ENCODE results near the gene PPP1R3G. TPM values are rescaled to one million over a fixed set of nuclear protein-coding genes. Genes with fewer than 3 reads are reported as not detected.

Gene PPP1R3G
- total RNA-seq, 1 donor from 2014 or later, result 2.5 TPM

GRCh38 chr6:5081182-5081581 is 4.0 kb upstream of the PPP1R3G start:
- no peak for TF ChIP-seq CTCF (conservative IDR thresholded peaks at IDR 0.05; ENCODE audit: low read depth, low read length)
- DNase-seq (ENCODE audit: low read depth), result no peak
- H3K4me3 ChIP-seq (ENCODE audit: low read depth, low read length), result no peak overlapping the region

- DNase-seq (ENCODE audit: low read depth), result no peak
- no peak for TF ChIP-seq CTCF (conservative IDR thresholded peaks at IDR 0.05; ENCODE audit: low read depth, low read length)
- H3K4me3 ChIP-seq (ENCODE audit: low read depth, low read length), result no peak overlapping the region
Measured at GRCh38 chr6:5081955-5082354, 3.2 kb upstream of the PPP1R3G start.

DNA sequence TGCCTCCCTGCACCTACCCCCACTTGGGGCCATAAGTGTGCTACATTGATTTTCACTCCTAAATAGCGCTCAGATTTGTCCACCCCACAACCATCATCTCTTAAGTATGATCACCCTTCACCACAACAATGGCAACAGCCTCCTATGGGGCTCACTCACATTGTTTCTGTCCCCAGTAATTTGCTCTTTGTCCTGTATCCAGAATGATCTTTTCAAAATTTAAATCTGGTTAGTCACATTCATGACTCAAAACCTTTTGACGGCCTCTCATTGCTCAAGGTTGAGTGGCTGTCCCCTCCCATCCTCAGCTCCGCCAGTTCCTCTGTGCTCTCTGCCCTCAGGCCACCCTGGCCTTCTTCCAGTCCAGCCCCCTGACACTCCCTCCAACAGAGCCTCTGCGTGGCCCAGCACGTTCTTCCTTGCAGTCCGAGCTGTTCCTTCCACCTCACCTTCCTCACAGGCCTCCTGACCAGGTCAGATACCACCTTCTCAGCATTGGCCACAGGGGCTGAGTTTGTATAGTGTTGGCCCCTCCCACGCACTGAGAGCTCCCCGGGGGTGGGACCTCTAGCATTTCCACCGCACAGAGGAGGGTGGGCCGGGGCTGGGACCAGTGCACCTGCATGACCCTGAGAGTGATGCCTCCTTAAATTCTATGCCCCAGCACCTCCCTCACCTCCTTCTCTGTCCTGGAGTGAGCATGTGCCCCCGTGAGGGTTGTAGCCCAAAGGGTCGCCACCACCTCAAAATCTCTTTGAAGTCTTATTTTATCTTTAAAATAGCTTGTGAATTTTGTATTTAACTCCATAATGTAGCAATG is 2.4 kb upstream of the PPP1R3G start:
- DNase-seq (ENCODE audit: low read depth), result peak; percentile 89
- TF ChIP-seq CTCF (conservative IDR thresholded peaks at IDR 0.05; ENCODE audit: low read depth, low read length), result no peak
- H3K4me3 ChIP-seq (ENCODE audit: low read depth, low read length), result peak overlapping the region; percentile 37

- no peak for DNase-seq (ENCODE audit: low read depth)
- H3K4me3 ChIP-seq (ENCODE audit: low read depth, low read length), result peak overlapping the region; percentile 37
- TF ChIP-seq CTCF (conservative IDR thresholded peaks at IDR 0.05; ENCODE audit: low read depth, low read length), result no peak
Measured at GRCh38 chr6:5083307-5083583, 1.9 kb upstream of the PPP1R3G start.

DNA sequence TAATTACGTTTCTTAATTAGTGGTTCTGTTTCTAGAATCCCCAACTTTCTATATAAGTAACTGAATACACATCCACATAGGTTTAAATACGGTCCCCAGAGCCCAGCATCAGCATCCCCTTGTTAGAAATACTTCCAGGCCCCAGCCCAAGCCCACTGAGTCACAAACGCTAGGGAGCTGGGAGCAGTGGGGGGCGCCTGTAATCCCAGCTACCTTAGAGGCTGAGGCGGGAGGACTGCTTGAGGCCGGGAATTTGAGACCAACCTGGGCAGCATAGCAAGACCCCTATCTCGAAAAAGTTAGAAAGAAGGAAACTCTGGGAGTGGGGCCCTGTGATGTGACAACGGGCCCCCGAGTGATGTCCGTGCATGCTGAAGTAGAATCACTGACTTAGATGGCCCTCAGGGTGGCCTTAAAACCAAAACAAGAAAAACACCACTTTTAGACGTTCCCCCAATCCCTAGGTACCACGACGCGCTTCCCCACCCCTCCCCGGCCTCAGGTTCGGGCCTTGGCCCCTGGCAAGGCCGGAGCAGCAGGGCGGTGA is 1.3 kb upstream of the PPP1R3G start:
- no peak for TF ChIP-seq CTCF (conservative IDR thresholded peaks at IDR 0.05; ENCODE audit: low read depth, low read length)
- no peak for DNase-seq (ENCODE audit: low read depth)
- peak overlapping the region; percentile 62 for H3K4me3 ChIP-seq (ENCODE audit: low read depth, low read length)

- no peak for TF ChIP-seq CTCF (conservative IDR thresholded peaks at IDR 0.05; ENCODE audit: low read depth, low read length)
- no peak for DNase-seq (ENCODE audit: low read depth)
- H3K4me3 ChIP-seq (ENCODE audit: low read depth, low read length), result peak overlapping the region; percentile 62
Measured at GRCh38 chr6:5084360-5084780, 771 bp upstream of the PPP1R3G start.

Data from epithelial cell of proximal tubule (primary cell).